PC-3 (cell line): ENCODE data around the gene HCCS. TPM values are rescaled to one million over a fixed set of nuclear protein-coding genes. Genes with fewer than 3 reads are reported as not detected.

ENCODE experiments used
- ATAC-seq: fragments of 200-7000 bp; cut with Tn5 transposase; 2 replicates; pipeline ENCODE4 v1.9.1; 2020; ENCODE audit warnings: mild to moderate bottlenecking, moderate library complexity
- Bru-seq: library from RNA; stranded (reverse); fragments of 400-500 nt; gene quantifications from one replicate; lab custom pipeline; 2021; lab: Mats Ljungman, UMichigan
- BruChase-seq, 2 experiments: library from RNA; stranded (reverse); fragments of 400-500 nt; gene quantifications; one replicate each; lab custom pipeline; 2021; lab: Mats Ljungman, UMichigan
- BruUV-seq: library from RNA; stranded (reverse); fragments of 400-500 nt; replicated peaks from 2 replicates; lab custom pipeline; 2021; lab: Mats Ljungman, UMichigan
- CTCF ChIA-PET: fragments of 300-600 bp; sonication (Branson Sonifier 250); formaldehyde crosslinking; loops from one replicate; lab custom pipeline; 2022; ENCODE audit warnings: antibody characterized with exemption; lab: Charles Lee
- POLR2A ChIA-PET: fragments of 300-600 bp; sonication (Branson Sonifier 250); formaldehyde crosslinking; loops from one replicate; lab custom pipeline; 2022; ENCODE audit warnings: antibody characterized with exemption; ENCODE audit not compliant: unreplicated experiment; lab: Charles Lee
- DNase-seq: peaks from one replicate; pipeline ENCODE4 v3.0.0-alpha.2; 2015
- H2AFZ ChIP-seq: fragments of 300-600 bp; sonication (generic); 2 replicates; pipeline ENCODE4 v1.6.0; 2016; ENCODE audit warnings: antibody characterized with exemption, low read length
- H3F3A ChIP-seq: fragments of 300-600 bp; sonication (generic); one replicate; pipeline ENCODE4 v1.6.0; 2017; ENCODE audit warnings: antibody characterized with exemption, low read length, control low read depth, mild to moderate bottlenecking; ENCODE audit not compliant: unreplicated experiment
- H3K27ac ChIP-seq: fragments of 300-600 bp; sonication (generic); 2 replicates; pipeline ENCODE4 v1.5.1; 2016; ENCODE audit warnings: mild to moderate bottlenecking, low read length
- H3K27me3 ChIP-seq: fragments of 300-600 bp; sonication (generic); 2 replicates; pipeline ENCODE4 v1.6.1; 2016; ENCODE audit warnings: low read length, mixed read lengths
- H3K36me3 ChIP-seq: fragments of 300-600 bp; sonication (generic); 2 replicates; pipeline ENCODE4 v1.6.1; 2016; ENCODE audit warnings: low read depth, mixed run types, low read length, mixed read lengths
- H3K4me1 ChIP-seq: fragments of 300-600 bp; sonication (generic); 2 replicates; pipeline ENCODE4 v1.5.1; 2016; ENCODE audit warnings: low read length; ENCODE audit not compliant: insufficient read depth
- H3K4me2 ChIP-seq: fragments of 300-600 bp; sonication (generic); 2 replicates; pipeline ENCODE4 v1.6.0; 2016; ENCODE audit warnings: low read length
- H3K4me3 ChIP-seq: fragments of 300-600 bp; sonication (generic); 2 replicates; pipeline ENCODE4 v1.5.1; 2016; ENCODE audit warnings: mild to moderate bottlenecking, low read length, mixed read lengths
- H3K79me2 ChIP-seq: fragments of 300-600 bp; sonication (generic); 2 replicates; pipeline ENCODE4 v1.6.1; 2017; ENCODE audit warnings: low read length, mixed read lengths
- H3K9ac ChIP-seq: fragments of 300-600 bp; sonication (generic); 2 replicates; pipeline ENCODE4 v1.6.0; 2016; ENCODE audit warnings: mild to moderate bottlenecking, low read length
- H3K9me2 ChIP-seq: fragments of 300-600 bp; sonication (generic); replicated peaks from 2 replicates; pipeline ENCODE4 v1.6.1; 2016; ENCODE audit warnings: mixed run types, low read length, mixed read lengths
- H3K9me3 ChIP-seq: fragments of 300-600 bp; sonication (generic); 2 replicates; pipeline ENCODE4 v1.6.1; 2016; ENCODE audit warnings: low read length, mixed read lengths
- H4K20me1 ChIP-seq: fragments of 300-600 bp; sonication (generic); 2 replicates; pipeline ENCODE4 v1.6.1; 2016; ENCODE audit warnings: low read length, mixed read lengths
- EZH2 ChIP-seq: fragments of 300-600 bp; sonication (generic); IDR thresholded peaks from one replicate; pipeline ENCODE4 v1.6.1; 2017; ENCODE audit warnings: antibody characterized with exemption, mild to moderate bottlenecking, low read length; ENCODE audit not compliant: unreplicated experiment
- EZH2phosphoT487 ChIP-seq: fragments of 300-600 bp; sonication (generic); IDR thresholded peaks from 2 replicates; pipeline ENCODE4 v1.6.1; 2018; ENCODE audit warnings: mild to moderate bottlenecking, antibody characterized with exemption, low read length, borderline replicate concordance
- intact Hi-C: fragments of 100-400 bp; cut with micrococcal nuclease; formaldehyde crosslinking; loops from 2 replicates; pipeline ENCODE4 v1.9.0; 2023
- long read RNA-seq: library from polyadenylated mRNA; unstranded; transcript quantifications from one replicate; pipeline ENCODE4 v2.0.0, GENCODE V29; 2021; ENCODE audit not compliant: unreplicated experiment
- total RNA-seq: library from RNA; depleted of rRNA; stranded (reverse); fragments of >200 nt; gene quantifications from 2 replicates; pipeline ENCODE4 v1.2.3, GENCODE V29; 2014; rRNA removed
- TF ChIP-seq, protein P1 (sequence below): fragments of 300-600 bp; sonication (generic); conservative IDR thresholded peaks from 2 replicates; pipeline ENCODE4 v1.5.1; 2017; ENCODE audit warnings: antibody characterized with exemption, low read depth, mild to moderate bottlenecking, low read length

HCCS gene
- total RNA-seq = 44.9 and 54.4 TPM in 2 replicates
- percentile 86 among the genes with signal in this experiment for Bru-seq, nascent RNA
- percentile 93 among the genes with signal in this experiment for BruChase-seq, experiment 1, labeled RNA remaining after a 6-hour chase
- BruChase-seq, experiment 2, labeled RNA remaining after a 2-hour chase = percentile 89 among the genes with signal in this experiment
- long read RNA-seq, transcript HCCS-202 (7 exons, 1,072 nt) = major isoform, 49 of 64 reads
- long read RNA-seq, partial matches to known transcripts = 8 of 64 reads
- long read RNA-seq, other reads (novel, unspliced or antisense) = 4 of 64 reads

DNA sequence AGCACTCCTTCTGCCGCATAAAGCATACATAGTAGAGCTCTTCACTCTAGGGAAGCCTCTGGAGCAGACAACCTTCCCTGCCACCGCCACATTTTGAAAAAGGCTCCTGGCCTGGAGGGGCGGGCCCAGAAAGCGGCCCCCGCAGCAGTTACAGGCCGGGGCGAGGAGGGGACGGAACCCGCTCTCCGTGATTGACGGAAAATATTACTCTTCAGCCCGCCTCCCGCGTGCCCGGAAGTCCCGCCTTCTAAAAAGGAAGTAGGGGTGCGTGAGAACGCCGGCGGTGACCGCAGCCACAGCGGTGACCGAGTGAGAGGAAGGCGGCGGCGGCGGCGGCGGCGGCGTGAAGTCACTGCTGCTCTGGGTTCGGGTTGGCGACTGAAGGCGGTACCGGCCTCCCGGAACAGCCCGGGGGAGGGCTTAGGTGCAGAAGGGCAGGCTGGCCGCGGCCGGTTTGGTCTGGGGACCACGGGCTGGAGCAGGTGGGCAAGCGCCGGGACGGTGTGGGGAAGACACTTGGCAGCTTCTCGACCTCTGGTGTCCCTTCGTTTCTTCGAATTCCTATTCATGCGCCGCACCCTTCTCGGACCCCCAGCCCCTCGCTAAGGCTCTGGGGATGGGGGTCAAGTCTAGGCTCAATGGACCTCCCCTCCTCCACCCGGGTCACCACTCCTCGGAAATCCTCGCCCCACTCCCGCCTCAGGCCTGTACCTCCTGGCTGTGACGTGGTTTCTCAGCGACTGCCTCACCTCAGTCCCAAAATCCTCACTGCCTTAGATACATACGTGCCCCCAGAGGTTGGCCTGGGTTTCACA is at the start of gene HCCS:
HCCS (plus strand) TSS at position 296 of the 815 bp plus-strand sequence. CDS start 729 bp downstream, outside the sequence.
- peaks cover 29% of the 10 kb centered on the region for H3K36me3 ChIP-seq
- DNase-seq (peak; percentile 87), ATAC-seq (peak; percentile 93)
- POLR2A ChIA-PET = interaction anchor here (0.7 kb wide), 1 partner anchor 989 kb away, joined by 4 read pairs; no protein-coding TSS in a partner anchor
- no peak for TF ChIP-seq EZH2
- H3K9me3 ChIP-seq = no peaks in the 10 kb centered on the region
- H3K4me1 ChIP-seq = peaks cover 17% of the 10 kb centered on the region
- no peaks in the 10 kb centered on the region for H3K27me3 ChIP-seq
- peak within 1 kb of the TSS; percentile 76 for H3K27ac ChIP-seq
- H4K20me1 ChIP-seq = no peaks in the 10 kb centered on the region
- peak within 1 kb of the TSS; percentile 97 for H3K9ac ChIP-seq
- H3F3A ChIP-seq = no peaks in the 10 kb centered on the region
- peak within 1 kb of the TSS; percentile 86 for H3K4me3 ChIP-seq
- BruUV-seq = TSS peak; percentile 63
- peak within 1 kb of the TSS; percentile 84 for H2AFZ ChIP-seq
- peaks cover 50% of the 10 kb centered on the region for H3K79me2 ChIP-seq
- CTCF ChIA-PET = no interaction called here
- no peaks in the 10 kb centered on the region for H3K9me2 ChIP-seq
- intact Hi-C loops = no loop called here
- H3K4me2 ChIP-seq = peak within 1 kb of the TSS; percentile 93

DNA sequence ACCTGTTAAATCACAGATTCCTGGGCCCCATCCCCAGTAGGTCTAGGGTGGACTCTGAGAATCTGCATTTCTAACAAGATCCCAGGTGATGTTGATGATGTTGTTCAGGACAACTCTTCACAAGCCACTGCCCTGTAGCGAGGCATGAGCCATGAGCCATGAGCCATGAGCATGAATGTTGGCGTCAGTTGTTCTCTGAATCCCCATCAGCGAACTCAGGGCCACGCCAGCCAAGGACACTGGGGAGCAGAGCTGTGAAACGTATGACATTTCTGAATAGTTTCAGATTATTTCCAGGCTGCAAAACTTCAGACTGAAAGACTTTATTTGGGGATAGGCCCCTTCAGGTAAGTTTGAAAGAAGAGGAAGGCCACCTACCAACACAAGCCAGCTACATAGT is 46.9 kb upstream of the HCCS start:
- ChIA-PET CTCF (no interaction called here), POLR2A (no interaction called here)
- TF ChIP-seq EZH2 = no peak
- TF ChIP-seq, protein P1, sequence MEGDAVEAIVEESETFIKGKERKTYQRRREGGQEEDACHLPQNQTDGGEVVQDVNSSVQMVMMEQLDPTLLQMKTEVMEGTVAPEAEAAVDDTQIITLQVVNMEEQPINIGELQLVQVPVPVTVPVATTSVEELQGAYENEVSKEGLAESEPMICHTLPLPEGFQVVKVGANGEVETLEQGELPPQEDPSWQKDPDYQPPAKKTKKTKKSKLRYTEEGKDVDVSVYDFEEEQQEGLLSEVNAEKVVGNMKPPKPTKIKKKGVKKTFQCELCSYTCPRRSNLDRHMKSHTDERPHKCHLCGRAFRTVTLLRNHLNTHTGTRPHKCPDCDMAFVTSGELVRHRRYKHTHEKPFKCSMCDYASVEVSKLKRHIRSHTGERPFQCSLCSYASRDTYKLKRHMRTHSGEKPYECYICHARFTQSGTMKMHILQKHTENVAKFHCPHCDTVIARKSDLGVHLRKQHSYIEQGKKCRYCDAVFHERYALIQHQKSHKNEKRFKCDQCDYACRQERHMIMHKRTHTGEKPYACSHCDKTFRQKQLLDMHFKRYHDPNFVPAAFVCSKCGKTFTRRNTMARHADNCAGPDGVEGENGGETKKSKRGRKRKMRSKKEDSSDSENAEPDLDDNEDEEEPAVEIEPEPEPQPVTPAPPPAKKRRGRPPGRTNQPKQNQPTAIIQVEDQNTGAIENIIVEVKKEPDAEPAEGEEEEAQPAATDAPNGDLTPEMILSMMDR = no peak
- TF ChIP-seq EZH2phosphoT487 = no peak
- Histone ChIP-seq H3K79me2 (no peaks in the 10 kb centered on the region), H3K27ac (no peak overlapping the region), H3K4me1 (peaks cover 8% of the 10 kb centered on the region; the same call in 1 of the 2 replicates), H3K9me3 (no peaks in the 10 kb centered on the region), H4K20me1 (no peaks in the 10 kb centered on the region), H2AFZ (no peak overlapping the region), H3K36me3 (no peaks in the 10 kb centered on the region), H3K27me3 (no peaks in the 10 kb centered on the region), H3F3A (no peaks in the 10 kb centered on the region), H3K4me3 (no peak overlapping the region), H3K4me2 (no peak overlapping the region), H3K9me2 (no peaks in the 10 kb centered on the region), H3K9ac (no peak overlapping the region)
- no TSS peak for BruUV-seq
- ATAC-seq = no peak
- intact Hi-C loops = no loop called here
- DNase-seq = no peak

DNA sequence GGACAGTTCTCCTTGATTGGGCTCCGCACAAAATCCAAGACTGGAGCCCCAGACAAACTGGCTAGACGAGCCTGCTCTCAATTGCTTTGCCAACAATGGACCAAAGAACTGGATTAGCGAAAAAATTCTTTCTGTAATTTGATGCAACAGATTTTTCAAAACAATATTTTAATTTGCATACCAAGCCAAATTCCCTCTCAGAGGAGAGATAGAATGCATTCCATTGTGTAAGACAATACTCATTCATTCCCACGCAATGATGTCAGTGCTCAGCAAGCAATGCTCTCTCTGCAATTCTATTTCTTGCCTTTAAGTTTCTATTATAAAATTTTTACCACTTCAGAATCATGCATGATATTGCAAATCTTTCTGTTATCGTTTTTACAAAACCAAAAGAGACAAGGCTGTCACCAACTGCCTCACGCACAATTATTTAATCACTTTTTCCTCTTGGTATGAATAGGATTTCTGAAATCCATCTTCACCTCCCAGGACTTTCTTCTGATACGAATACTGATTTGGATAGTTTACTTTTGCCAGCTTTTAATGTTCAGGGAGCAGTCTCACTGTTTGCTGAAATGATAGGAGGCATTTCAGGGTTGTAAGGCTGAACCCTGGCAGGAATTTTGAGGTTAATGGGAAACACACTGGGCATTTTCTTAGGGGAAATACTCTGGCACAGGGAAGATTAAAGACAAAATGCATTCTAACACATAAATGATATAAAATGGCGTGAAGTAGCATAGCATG is 46.1 kb upstream of the HCCS start:
- TF ChIP-seq, protein P1 = no peak
- intact Hi-C loops = no loop called here
- DNase-seq = peak; percentile 48
- Histone ChIP-seq H3K9me2 (no peaks in the 10 kb centered on the region), H3K36me3 (no peaks in the 10 kb centered on the region), H3F3A (no peaks in the 10 kb centered on the region), H3K4me1 (peaks cover 4% of the 10 kb centered on the region; the same call in 1 of the 2 replicates), H3K27ac (no peak overlapping the region), H3K9ac (no peak overlapping the region), H4K20me1 (no peaks in the 10 kb centered on the region), H3K4me2 (no peak overlapping the region), H2AFZ (no peak overlapping the region), H3K4me3 (no peak overlapping the region), H3K9me3 (no peaks in the 10 kb centered on the region), H3K27me3 (no peaks in the 10 kb centered on the region), H3K79me2 (no peaks in the 10 kb centered on the region)
- POLR2A ChIA-PET = no interaction called here
- ATAC-seq = no peak
- no TSS peak for BruUV-seq
- CTCF ChIA-PET = no interaction called here
